ENCODE results near the gene ZFP82. TPM values are rescaled to one million over a fixed set of nuclear protein-coding genes. Genes with fewer than 3 reads are reported as not detected.
A peak's percentile ranks its signal among the peaks of the same experiment; 100 is the strongest.

Gene ZFP82
- total and polyA plus RNA-seq, 2 experiments from 2014 or later = 10.2 to 18.4 TPM

- H3K4me1 ChIP-seq (ENCODE audit: low read depth) = no peaks in the 10 kb centered on the region
- H3K27me3 ChIP-seq = no peaks in the 10 kb centered on the region
- no peaks in the 10 kb centered on the region for H3K9me3 ChIP-seq (ENCODE audit: low read depth)
- H3K27ac ChIP-seq = no peak overlapping the region
- peaks cover 38% of the 10 kb centered on the region for H3K36me3 ChIP-seq
- no peak for DNase-seq (ENCODE audit: low read depth in 1 of 2, low spot score in 1 of 2)
- H3K4me3 ChIP-seq = no peak overlapping the region
- no peak for TF ChIP-seq CTCF (IDR thresholded peaks at IDR 0.05; ENCODE audit: low read depth, low read length)
Measured at GRCh38 chr19:36392916-36393673, 25.3 kb downstream of the ZFP82 start.

GRCh38 chr19:36379510-36379819, 39.0 kb downstream of the ZFP82 start:
- no peak for TF ChIP-seq CTCF (IDR thresholded peaks at IDR 0.05; ENCODE audit: low read depth, low read length)
- DNase-seq (ENCODE audit: low read depth in 1 of 2, low spot score in 1 of 2) = no peak
- Histone ChIP-seq H3K4me1 (ENCODE audit: low read depth) (peaks cover 9% of the 10 kb centered on the region), H3K9me3 (ENCODE audit: low read depth) (no peaks in the 10 kb centered on the region), H3K27me3 (no peaks in the 10 kb centered on the region), H3K4me3 (peak overlapping the region; percentile 88), H3K36me3 (no peaks in the 10 kb centered on the region), H3K27ac (no peak overlapping the region)

GRCh38 chr19:36378625-36379509, 39.6 kb downstream of the ZFP82 start, which contains the start of gene ZFP14:
TSS of gene ZFP14 (minus strand) at chr19:36379201. CDS start at chr19:36367892, 11,309 bp downstream.
- peak; percentile 25 for TF ChIP-seq CTCF (IDR thresholded peaks at IDR 0.05; ENCODE audit: low read depth, low read length)
- Histone ChIP-seq H3K4me3 (peak within 1 kb of the TSS; percentile 88), H3K27me3 (no peaks in the 10 kb centered on the region), H3K4me1 (ENCODE audit: low read depth) (peaks cover 9% of the 10 kb centered on the region), H3K9me3 (ENCODE audit: low read depth) (no peaks in the 10 kb centered on the region), H3K36me3 (no peaks in the 10 kb centered on the region), H3K27ac (peak within 1 kb of the TSS; percentile 90)
- DNase-seq (ENCODE audit: low read depth in 1 of 2, low spot score in 1 of 2) = peak; percentile 96

GRCh38 chr19:36377541-36378178, 40.8 kb downstream of the ZFP82 start:
- H3K36me3 ChIP-seq = no peaks in the 10 kb centered on the region
- TF ChIP-seq CTCF (IDR thresholded peaks at IDR 0.05; ENCODE audit: low read depth, low read length) = no peak
- H3K4me1 ChIP-seq (ENCODE audit: low read depth) = peaks cover 9% of the 10 kb centered on the region
- H3K9me3 ChIP-seq (ENCODE audit: low read depth) = no peaks in the 10 kb centered on the region
- peak overlapping the region; percentile 90 for H3K27ac ChIP-seq
- peak overlapping the region; percentile 88 for H3K4me3 ChIP-seq
- DNase-seq (ENCODE audit: low read depth in 1 of 2, low spot score in 1 of 2) = no peak
- H3K27me3 ChIP-seq = no peaks in the 10 kb centered on the region

- no peaks in the 10 kb centered on the region for H3K27me3 ChIP-seq
- no peak overlapping the region for H3K4me3 ChIP-seq
- no peak overlapping the region for H3K27ac ChIP-seq
- no peak for TF ChIP-seq CTCF (IDR thresholded peaks at IDR 0.05; ENCODE audit: low read depth, low read length)
- DNase-seq (ENCODE audit: low read depth in 1 of 2, low spot score in 1 of 2) = no peak
- H3K36me3 ChIP-seq = no peaks in the 10 kb centered on the region
- no peaks in the 10 kb centered on the region for H3K9me3 ChIP-seq (ENCODE audit: low read depth)
- peaks cover 9% of the 10 kb centered on the region for H3K4me1 ChIP-seq (ENCODE audit: low read depth)
Measured at GRCh38 chr19:36373638-36374156, 44.7 kb downstream of the ZFP82 start.
